GM10266 (cell line): ENCODE measurements around the gene MIF.
"Not testable (repeated sequence)": the region's sequence is repeated elsewhere in the genome, so short reads cannot be mapped to it uniquely, and the experiment has no call there.

Source experiments
- DNase-seq: peaks from one replicate; pipeline ENCODE4 v3.0.0; 2012; ENCODE audit errors: extremely low spot score
- CTCF ChIP-seq: IDR thresholded peaks from 2 replicates; pipeline ENCODE4 v1.5.1; 2012; ENCODE audit warnings: mild to moderate bottlenecking, low read depth; ENCODE audit not compliant: control insufficient read depth, insufficient read depth; ENCODE audit errors: missing control alignments

MIF gene

GRCh38 chr22:23913661-23914353 lies 19.6 kb downstream of the MIF start:
- no peak for TF ChIP-seq CTCF
- peak; percentile 95 for DNase-seq

GRCh38 chr22:23915290-23915689 lies 21.1 kb downstream of the MIF start:
- DNase-seq: no peak
- no peak for TF ChIP-seq CTCF

- not testable (repeated sequence) for DNase-seq
Observed at GRCh38 chr22:23920267-23920611, 26.1 kb downstream of the MIF start.

DNA sequence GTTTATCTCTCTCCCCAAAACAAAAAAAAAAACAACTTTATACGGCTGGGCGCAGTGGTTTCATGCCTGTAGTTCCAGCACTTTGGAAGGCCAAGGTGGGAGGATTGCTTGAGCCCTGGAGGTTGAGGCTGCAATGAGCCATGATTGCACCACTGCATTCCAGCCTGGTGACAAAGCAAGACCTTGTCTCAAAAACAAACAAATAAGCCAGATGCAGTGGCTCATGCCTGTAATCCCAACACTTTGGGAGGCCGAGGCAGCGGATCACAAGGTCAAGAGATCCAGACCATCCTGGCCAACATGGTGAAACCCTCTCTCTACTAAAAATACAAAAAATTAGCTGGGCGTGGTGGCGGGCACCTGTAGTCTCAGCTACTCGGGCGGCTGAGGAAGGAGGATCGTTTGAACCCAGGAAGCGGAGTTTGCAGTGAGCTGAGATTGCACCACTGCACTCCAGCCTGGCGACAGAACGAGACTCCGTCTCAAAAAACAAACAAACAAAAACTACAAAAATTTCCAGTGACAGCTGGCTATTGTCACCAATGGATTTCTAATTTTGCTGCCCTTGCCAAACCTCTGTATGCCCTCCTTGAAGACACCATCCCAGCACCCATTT lies 27.5 kb downstream of the MIF start:
- not testable (repeated sequence) for DNase-seq

DNA sequence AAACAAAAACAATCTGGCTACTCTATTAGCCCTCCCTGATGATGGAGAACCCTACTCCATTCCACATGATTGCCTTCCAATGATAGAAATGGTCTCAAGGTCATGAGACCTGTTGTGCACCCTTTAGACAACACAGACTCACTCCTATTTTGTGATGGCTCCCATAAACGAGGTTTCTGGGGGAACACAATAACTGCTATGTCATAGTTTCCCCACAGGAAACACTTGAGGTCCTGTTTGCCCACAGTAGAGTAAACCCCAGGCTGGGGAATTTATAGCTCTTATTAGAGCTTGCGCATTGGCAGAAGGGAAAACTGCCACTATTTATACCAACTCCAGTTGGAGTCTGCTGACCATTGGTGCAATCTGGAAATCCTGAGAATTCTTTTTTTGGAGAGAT lies 28.7 kb downstream of the MIF start:
- DNase-seq: no peak
- TF ChIP-seq CTCF: no peak

- no peak for DNase-seq
Observed at GRCh38 chr22:23925020-23925606, 30.9 kb downstream of the MIF start.

GRCh38 chr22:23926561-23926960 lies 32.4 kb downstream of the MIF start:
- TF ChIP-seq CTCF: no peak
- DNase-seq: no peak

More at GRCh38 chr22:23925020-23925606, 30.9 kb downstream of the MIF start:
- TF ChIP-seq CTCF: no peak

DNA sequence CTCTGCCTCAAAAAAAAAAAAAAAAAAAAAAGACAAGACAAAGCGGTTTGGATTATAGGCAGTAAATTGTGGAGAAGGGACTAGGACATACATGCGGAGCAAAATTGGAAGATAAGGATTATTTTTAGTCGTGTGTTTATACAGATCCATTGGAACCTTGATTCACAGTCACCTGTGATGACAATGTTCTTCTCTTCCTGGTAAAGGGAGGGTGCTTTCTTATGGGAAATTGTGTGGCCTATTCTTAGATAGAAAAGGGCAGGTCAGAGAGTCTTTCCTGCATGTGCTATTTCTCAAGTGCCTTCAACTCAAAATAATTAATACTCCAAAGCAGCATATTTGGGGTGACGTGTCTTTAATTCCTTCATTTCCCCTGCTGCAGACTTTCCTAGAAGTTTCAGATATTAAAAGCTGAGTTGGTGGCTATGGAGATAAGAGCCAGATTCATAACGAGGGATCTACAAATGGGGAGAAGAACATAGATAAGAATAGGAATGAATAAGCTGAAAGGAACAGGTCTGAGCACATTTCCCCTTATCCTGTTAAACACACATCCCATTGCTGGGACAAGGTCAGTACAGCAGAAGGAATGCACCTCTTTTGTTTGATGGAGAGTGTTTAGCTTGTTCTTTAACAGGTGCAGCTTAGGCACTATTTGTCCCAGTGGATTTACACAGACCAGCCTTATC lies 44.3 kb downstream of the MIF start:
- no peak for DNase-seq
- TF ChIP-seq CTCF: no peak
